BJ (cell line): ENCODE results near the gene CLDN5. TPM values are rescaled to one million over a fixed set of nuclear protein-coding genes. Genes with fewer than 3 reads are reported as not detected.
"Not testable (repeated sequence)": the region's sequence is repeated elsewhere in the genome, so short reads cannot be mapped to it uniquely, and the experiment has no call there.

Source experiments
- CTCF ChIA-PET: fragments of 350-600 bp; formaldehyde crosslinking; extraction: SDS; loops from one replicate; lab custom pipeline; 2021; ENCODE audit warnings: antibody characterized with exemption, inconsistent platforms; lab: Yijun Ruan, JAX
- POLR2A ChIA-PET: fragments of 300-600 bp; sonication (Branson Sonifier 250); formaldehyde crosslinking; extraction: SDS; loops from one replicate; lab custom pipeline; 2021; ENCODE audit warnings: antibody characterized with exemption; lab: Charles Lee
- DNase-seq: peaks from one replicate; pipeline ENCODE4 v3.0.0-alpha.2; 2011; ENCODE audit warnings: low read depth
- H3K27me3 ChIP-seq: 2 replicates; pipeline ENCODE4 v1.6.0; 2011; ENCODE audit warnings: low read length; ENCODE audit not compliant: control insufficient read depth, insufficient read depth
- H3K36me3 ChIP-seq: 2 replicates; pipeline ENCODE4 v1.5.1; 2011; ENCODE audit warnings: low read length; ENCODE audit not compliant: control insufficient read depth, insufficient read depth
- H3K4me3 ChIP-seq: 2 replicates; pipeline ENCODE4 v1.5.1; 2011; ENCODE audit warnings: low read depth, mild to moderate bottlenecking, control low read depth, low read length
- CTCF ChIP-seq: IDR thresholded peaks from 2 replicates; pipeline ENCODE4 v1.5.1; 2011; ENCODE audit warnings: low read depth, mild to moderate bottlenecking, control low read depth, inconsistent platforms, low read length, moderate library complexity; ENCODE audit not compliant: insufficient read depth
- polyA plus RNA-seq: library from polyadenylated mRNA; depleted of rRNA; stranded (reverse); fragments of >200 nt; gene quantifications from 2 replicates; pipeline ENCODE4 v1.2.3, GENCODE V29; 2011

Gene CLDN5
- polyA plus RNA-seq, 1 experiment, result 0.05 TPM

- ChIA-PET CTCF (no interaction called here), POLR2A (no interaction called here)
- Histone ChIP-seq H3K36me3 (no peaks in the 10 kb centered on the region), H3K4me3 (no peak overlapping the region), H3K27me3 (no peaks in the 10 kb centered on the region; the same call in 1 of the 2 replicates)
- no peak for TF ChIP-seq CTCF
- DNase-seq, result no peak
Observed at GRCh38 chr22:19537941-19538488, 13.8 kb upstream of the CLDN5 start.

GRCh38 chr22:19536564-19536963 is 12.4 kb upstream of the CLDN5 start:
- ChIA-PET POLR2A (no interaction called here), CTCF (interaction anchor here (1.3 kb wide), 2 partner anchors 15 to 19 kb away, joined by 3 to 5 read pairs; no protein-coding TSS in a partner anchor)
- no peak for TF ChIP-seq CTCF
- DNase-seq, result no peak
- Histone ChIP-seq H3K36me3 (no peaks in the 10 kb centered on the region), H3K27me3 (no peaks in the 10 kb centered on the region), H3K4me3 (no peak overlapping the region)

GRCh38 chr22:19535001-19535400 is 10.8 kb upstream of the CLDN5 start:
- CTCF ChIA-PET, result no interaction called here
- TF ChIP-seq CTCF, result no peak
- no peak overlapping the region for H3K4me3 ChIP-seq
- peaks cover 1% of the 10 kb centered on the region for H3K27me3 ChIP-seq
- POLR2A ChIA-PET, result no interaction called here
- no peaks in the 10 kb centered on the region for H3K36me3 ChIP-seq
- DNase-seq, result no peak

- H3K36me3 ChIP-seq, result no peaks in the 10 kb centered on the region
- CTCF ChIA-PET, result no interaction called here
- no peak overlapping the region for H3K4me3 ChIP-seq
- DNase-seq, result no peak
- POLR2A ChIA-PET, result no interaction called here
- H3K27me3 ChIP-seq, result peaks cover 1% of the 10 kb centered on the region
- TF ChIP-seq CTCF, result no peak
Observed at GRCh38 chr22:19533857-19534256, 9.6 kb upstream of the CLDN5 start.

GRCh38 chr22:19533049-19533626 is 8.9 kb upstream of the CLDN5 start:
- no peak overlapping the region for H3K4me3 ChIP-seq
- ChIA-PET POLR2A (no interaction called here), CTCF (interaction anchor here (1.4 kb wide), 1 partner anchor 22 kb away, joined by 3 read pairs; no protein-coding TSS in a partner anchor)
- no peak for DNase-seq
- H3K27me3 ChIP-seq, result peaks cover 1% of the 10 kb centered on the region
- no peak for TF ChIP-seq CTCF
- H3K36me3 ChIP-seq, result no peaks in the 10 kb centered on the region

- CTCF ChIA-PET, result not testable (repeated sequence)
Observed at GRCh38 chr22:19531327-19531726, 7.1 kb upstream of the CLDN5 start.

More at GRCh38 chr22:19531327-19531726, 7.1 kb upstream of the CLDN5 start:
- POLR2A ChIA-PET, H3K4me3 ChIP-seq, DNase-seq, H3K27me3 ChIP-seq, H3K36me3 ChIP-seq: not testable (repeated sequence)
